ENCODE data around the gene ZCCHC24. TPM values are rescaled to one million over a fixed set of nuclear protein-coding genes. Genes with fewer than 3 reads are reported as not detected.
A peak's percentile ranks its signal among the peaks of the same experiment; 100 is the strongest.

Gene ZCCHC24
- total and polyA plus RNA-seq, 2 of the 8 experiments (the other 6 are each of a cell fraction or from before 2014, with no cell fraction given), result 3.9 to 6.9 TPM

- no peaks in the 10 kb centered on the region for H3K36me3 ChIP-seq (ENCODE audit: control insufficient read depth in 2 of 4, insufficient read depth in 4 of 4, low read length in 3 of 4)
- ChIA-PET POLR2A (ENCODE audit: partially characterized antibody) (no interaction called here), CTCF (ENCODE audit: partially characterized antibody) (interaction anchor here (0.6 to 8.0 kb wide), 39 partner anchors 8 to 573 kb away, joined by 3 to 101 read pairs (median 7); partner anchors contain the start of gene ZCCHC24)
- DNase-seq (ENCODE audit: low read depth in 1 of 2, low spot score in 2 of 2) (no peak), FAIRE-seq (no peak)
- no peak overlapping the region for H3K27ac ChIP-seq (ENCODE audit: low read depth, low read length)
- no peak overlapping the region for H3K23ac ChIP-seq (ENCODE audit: insufficient read length)
- peaks cover 0 to 2% (median 0%) of the 10 kb centered on the region in 4 experiments; a peak in 1 of 7 replicates for H3K4me1 ChIP-seq (replicated peaks in 1 of 4; ENCODE audit: control insufficient read depth in 3 of 4, insufficient read depth in 4 of 4, low read length in 3 of 4)
- no peak overlapping the region for H3K4me3 ChIP-seq (ENCODE audit: extremely low read depth in 1 of 4, insufficient read depth in 2 of 4, low read depth in 3 of 4, low read length in 4 of 4)
- H2BK20ac ChIP-seq (ENCODE audit: low read length), result no peak overlapping the region
- H2BK120ac ChIP-seq (replicated peaks; ENCODE audit: low read depth, low read length), result no peak overlapping the region
- H4K8ac ChIP-seq (ENCODE audit: extremely low read depth, insufficient read depth, low read length), result no peak overlapping the region
- H3K79me2 ChIP-seq (ENCODE audit: control insufficient read depth in 1 of 2, insufficient read depth in 2 of 2, low read length in 2 of 2), result no peaks in the 10 kb centered on the region
- H3K9ac ChIP-seq (replicated peaks in 1 of 4; ENCODE audit: extremely low read depth in 1 of 4, low read depth in 3 of 4, low read length in 3 of 4), result no peak overlapping the region
- H4K91ac ChIP-seq (replicated peaks; ENCODE audit: insufficient read length, low read length), result no peak overlapping the region
- H3K18ac ChIP-seq (ENCODE audit: extremely low read depth, low read length), result no peak overlapping the region
- WGBS, 2 experiments (ENCODE audit: extremely low coverage in 1 of 2, insufficient coverage in 1 of 2, insufficient read length in 1 of 2, insufficient replicate concordance in 2 of 2, low coverage in 1 of 2, low lambda C conversion rate in 2 of 2, missing lambda C conversion rate in 1 of 2), result 79% methylated on average over 3 of the region's 3 CpGs; no CpG with 5 or more reads in 1 of the 2 experiments
- no peaks in the 10 kb centered on the region for H3K79me1 ChIP-seq (ENCODE audit: low read depth, low read length)
- no peak overlapping the region for H2BK15ac ChIP-seq (ENCODE audit: low read length)
- H3K56ac ChIP-seq (replicated peaks; ENCODE audit: insufficient read length, low read depth, low read length), result no peak overlapping the region
- H4K20me1 ChIP-seq (replicated peaks in 1 of 2; ENCODE audit: control insufficient read depth in 1 of 2, insufficient read depth in 2 of 2, low read length in 2 of 2), result no peaks in the 10 kb centered on the region
- H2BK12ac ChIP-seq (ENCODE audit: low read depth, low read length), result no peak overlapping the region
- H3K9me3 ChIP-seq (ENCODE audit: insufficient read depth in 2 of 2, low read depth in 1 of 2, low read length in 1 of 2), result no peaks in the 10 kb centered on the region
- no peak overlapping the region for H3K4me2 ChIP-seq (ENCODE audit: insufficient read depth in 1 of 2, low read depth in 2 of 2, low read length in 2 of 2)
- H3K14ac ChIP-seq (ENCODE audit: insufficient read length), result no peak overlapping the region
- H3K4ac ChIP-seq (replicated peaks; ENCODE audit: insufficient read length, low read depth, low read length), result no peak overlapping the region
- no peak overlapping the region for H2AK5ac ChIP-seq (ENCODE audit: low read depth, low read length)
- 0 out of 2 replicates have a peak overlapping the region, but pooled peaks have one; percentile 24 for H2AFZ ChIP-seq (ENCODE audit: low read length)
- no peaks in the 10 kb centered on the region for H3K23me2 ChIP-seq (ENCODE audit: low read depth, low read length)
- no peak overlapping the region for H2BK5ac ChIP-seq (ENCODE audit: low read depth, low read length)
- no peak overlapping the region for H4K5ac ChIP-seq (ENCODE audit: insufficient read length, low read depth, low read length)
- H3K27me3 ChIP-seq (replicated peaks in 1 of 4; ENCODE audit: control insufficient read depth in 3 of 4, extremely low read depth in 1 of 4, insufficient read depth in 3 of 4, low read length in 3 of 4), result no peaks in the 10 kb centered on the region
- TF ChIP-seq KDM4A (IDR thresholded peaks at IDR 0.05; ENCODE audit: low read depth, low read length, severe bottlenecking) (no peak), SRF (IDR thresholded peaks at IDR 0.05; ENCODE audit: low read depth, low read length) (no peak), TBP (IDR thresholded peaks at IDR 0.05; ENCODE audit: low read depth, low read length) (no peak), EP300 (IDR thresholded peaks at IDR 0.05; ENCODE audit: borderline replicate concordance in 1 of 2, low read depth in 2 of 2, low read length in 2 of 2) (no peak), CTCF (IDR thresholded peaks at IDR 0.05; ENCODE audit: control extremely low read depth in 1 of 3, insufficient read depth in 1 of 3, low read depth in 1 of 3, low read length in 3 of 3) (no peak), GTF2F1 (IDR thresholded peaks at IDR 0.05; ENCODE audit: borderline replicate concordance, low read depth, low read length) (no peak), NANOG (IDR thresholded peaks at IDR 0.05; ENCODE audit: insufficient read depth, low read depth, low read length, poor library complexity, severe bottlenecking) (no peak)
Observed at GRCh38 chr10:79468015-79468560, 22.7 kb upstream of the ZCCHC24 start.
